Activated T-helper 1 cell treated with anti-CD3 and anti-CD28 coated beads, Interleukin-12 subunit alpha, Interleukin-12 subunit beta, Interleukin-2, Interleukin-4 antibody, amounts not matched to agents 30 ng/mL and 10 ng/mL and 1 ng/mL, durations not matched to agents 14 hours and 24 hours and 36 hours (primary cell): Measurements from ENCODE around the gene UMPS. TPM values are rescaled to one million over a fixed set of nuclear protein-coding genes. Genes with fewer than 3 reads are reported as not detected.
A peak's percentile ranks its signal among the peaks of the same experiment; 100 is the strongest.
"Not testable (repeated sequence)": the region's sequence is repeated elsewhere in the genome, so short reads cannot be mapped to it uniquely, and the experiment has no call there.

Experiments used
- DNase-seq: peaks from one replicate; pipeline ENCODE4 v3.0.0; 2021; ENCODE audit warnings: low spot score
- H3K27ac Mint-ChIP-seq: one replicate; pipeline ENCODE4 v1.8.0; 2021; ENCODE audit warnings: mild to moderate bottlenecking, mixed read lengths
- H3K27me3 Mint-ChIP-seq: one replicate; pipeline ENCODE4 v1.8.0; 2022; ENCODE audit warnings: mild to moderate bottlenecking, moderate library complexity, mixed read lengths; ENCODE audit not compliant: insufficient read depth
- H3K36me3 Mint-ChIP-seq: one replicate; pipeline ENCODE4 v1.8.0; 2021; ENCODE audit warnings: low read depth, mixed read lengths
- H3K4me1 Mint-ChIP-seq: one replicate; pipeline ENCODE4 v1.8.0; 2021; ENCODE audit warnings: low read depth, mixed read lengths
- H3K4me3 Mint-ChIP-seq: one replicate; pipeline ENCODE4 v1.8.0; 2021; ENCODE audit warnings: mild to moderate bottlenecking, moderate library complexity, mixed read lengths
- H3K9me3 Mint-ChIP-seq: one replicate; pipeline ENCODE4 v1.8.0; 2021; ENCODE audit warnings: mixed read lengths
- intact Hi-C: fragments of 100-400 bp; cut with micrococcal nuclease; formaldehyde crosslinking; loops from one replicate; pipeline ENCODE4 v1.15.1; 2024
- total RNA-seq: library from RNA; stranded (reverse); gene quantifications from 2 replicates; pipeline ENCODE4 v1.2.3, GENCODE V29; 2022

UMPS gene
- total RNA-seq, 1 donor from 2014 or later, result 54.2 TPM

GRCh38 chr3:124779751-124780191, 49.5 kb downstream of the UMPS start:
- Mint-ChIP-seq H3K4me1 (peaks cover 11% of the 10 kb centered on the region), H3K27me3 (peaks cover 6% of the 10 kb centered on the region), H3K36me3 (no peaks in the 10 kb centered on the region), H3K9me3 (no peaks in the 10 kb centered on the region), H3K27ac (no peak overlapping the region), H3K4me3 (no peak overlapping the region)
- intact Hi-C loops, result no loop called here
- no peak for DNase-seq

GRCh38 chr3:124780356-124780755, 50.1 kb downstream of the UMPS start:
- no peak overlapping the region for H3K27ac Mint-ChIP-seq
- H3K9me3 Mint-ChIP-seq, result no peaks in the 10 kb centered on the region
- no peak overlapping the region for H3K4me3 Mint-ChIP-seq
- H3K36me3 Mint-ChIP-seq, result no peaks in the 10 kb centered on the region
- no peak for DNase-seq
- peaks cover 11% of the 10 kb centered on the region for H3K4me1 Mint-ChIP-seq
- intact Hi-C loops, result no loop called here
- H3K27me3 Mint-ChIP-seq, result peaks cover 6% of the 10 kb centered on the region

GRCh38 chr3:124780761-124781475, 50.7 kb downstream of the UMPS start:
- Mint-ChIP-seq H3K27me3 (peaks cover 6% of the 10 kb centered on the region), H3K27ac (peak overlapping the region; percentile 52), H3K4me1 (peaks cover 11% of the 10 kb centered on the region), H3K4me3 (no peak overlapping the region), H3K9me3 (no peaks in the 10 kb centered on the region), H3K36me3 (no peaks in the 10 kb centered on the region)
- intact Hi-C loops, result no loop called here
- DNase-seq, result no peak

GRCh38 chr3:124781476-124782376, 51.5 kb downstream of the UMPS start:
- no peak for DNase-seq
- no peak overlapping the region for H3K27ac Mint-ChIP-seq
- intact Hi-C loops, result no loop called here

GRCh38 chr3:124782377-124782712, 52.1 kb downstream of the UMPS start:
- intact Hi-C loops, H3K4me3 Mint-ChIP-seq, H3K36me3 Mint-ChIP-seq, H3K9me3 Mint-ChIP-seq, DNase-seq, H3K27ac Mint-ChIP-seq, H3K27me3 Mint-ChIP-seq: not testable (repeated sequence)
- peaks cover 16% of the 10 kb centered on the region for H3K4me1 Mint-ChIP-seq

More at GRCh38 chr3:124781476-124782376, 51.5 kb downstream of the UMPS start:
- H3K9me3 Mint-ChIP-seq, result no peaks in the 10 kb centered on the region
- H3K4me3 Mint-ChIP-seq, result no peak overlapping the region
- H3K4me1 Mint-ChIP-seq, result peaks cover 11% of the 10 kb centered on the region
- peaks cover 6% of the 10 kb centered on the region for H3K27me3 Mint-ChIP-seq
- no peaks in the 10 kb centered on the region for H3K36me3 Mint-ChIP-seq

GRCh38 chr3:124783696-124784095, 53.4 kb downstream of the UMPS start:
- Mint-ChIP-seq H3K9me3 (no peaks in the 10 kb centered on the region), H3K27me3 (peaks cover 2% of the 10 kb centered on the region), H3K36me3 (no peaks in the 10 kb centered on the region), H3K4me3 (no peak overlapping the region), H3K4me1 (peaks cover 21% of the 10 kb centered on the region), H3K27ac (no peak overlapping the region)
- no peak for DNase-seq
- intact Hi-C loops, result no loop called here

GRCh38 chr3:124784686-124785382, 54.6 kb downstream of the UMPS start:
- no peaks in the 10 kb centered on the region for H3K36me3 Mint-ChIP-seq
- intact Hi-C loops, result no loop called here
- peaks cover 21% of the 10 kb centered on the region for H3K4me1 Mint-ChIP-seq
- no peak overlapping the region for H3K4me3 Mint-ChIP-seq
- H3K27me3 Mint-ChIP-seq, result peaks cover 2% of the 10 kb centered on the region
- H3K9me3 Mint-ChIP-seq, result no peaks in the 10 kb centered on the region
- H3K27ac Mint-ChIP-seq, result no peak overlapping the region
- DNase-seq, result no peak

GRCh38 chr3:124785973-124786372, 55.7 kb downstream of the UMPS start:
- intact Hi-C loops, result loop anchor here (1.0 kb wide), 1 partner anchor 115 kb away; no protein-coding TSS in a partner anchor
- Mint-ChIP-seq H3K9me3 (no peaks in the 10 kb centered on the region), H3K36me3 (no peaks in the 10 kb centered on the region), H3K27me3 (no peaks in the 10 kb centered on the region), H3K27ac (no peak overlapping the region), H3K4me3 (no peak overlapping the region), H3K4me1 (peaks cover 16% of the 10 kb centered on the region)
- DNase-seq, result no peak

GRCh38 chr3:124786511-124787241, 56.4 kb downstream of the UMPS start:
- Mint-ChIP-seq H3K27me3 (peaks cover 3% of the 10 kb centered on the region), H3K36me3 (no peaks in the 10 kb centered on the region), H3K27ac (peak overlapping the region; percentile 32), H3K9me3 (no peaks in the 10 kb centered on the region), H3K4me1 (peaks cover 16% of the 10 kb centered on the region), H3K4me3 (no peak overlapping the region)
- intact Hi-C loops, result loop anchor here (1.0 kb wide), 1 partner anchor 115 kb away; no protein-coding TSS in a partner anchor
- no peak for DNase-seq

- Mint-ChIP-seq H3K4me1 (peaks cover 18% of the 10 kb centered on the region), H3K4me3 (no peak overlapping the region)
Observed at GRCh38 chr3:124787476-124788195, 57.4 kb downstream of the UMPS start.

GRCh38 chr3:124788254-124788745, 58.0 kb downstream of the UMPS start:
- intact Hi-C loops, result no loop called here
- H3K4me1 Mint-ChIP-seq, result peaks cover 18% of the 10 kb centered on the region
- no peak overlapping the region for H3K27ac Mint-ChIP-seq
- no peak for DNase-seq
- no peak overlapping the region for H3K4me3 Mint-ChIP-seq
- peaks cover 11% of the 10 kb centered on the region for H3K27me3 Mint-ChIP-seq
- H3K9me3 Mint-ChIP-seq, result no peaks in the 10 kb centered on the region
- H3K36me3 Mint-ChIP-seq, result no peaks in the 10 kb centered on the region

More at GRCh38 chr3:124787476-124788195, 57.4 kb downstream of the UMPS start:
- H3K9me3 Mint-ChIP-seq, result no peaks in the 10 kb centered on the region
- peaks cover 9% of the 10 kb centered on the region for H3K27me3 Mint-ChIP-seq
- no peaks in the 10 kb centered on the region for H3K36me3 Mint-ChIP-seq
- no peak for DNase-seq
- H3K27ac Mint-ChIP-seq, result peak overlapping the region; percentile 32
- intact Hi-C loops, result no loop called here
